HepG2 (cell line): Measurements from ENCODE around the gene CCNJL.

Experiments used
- KDM1A ChIP-seq: IDR thresholded peaks from 2 replicates; pipeline ENCODE4 v1.6.1; 2016; ENCODE audit warnings: missing compliant biosample characterization
- MAFG ChIP-seq: sonication (generic); formaldehyde crosslinking; IDR thresholded peaks from 2 replicates; pipeline ENCODE4 v1.5.1; 2020; ENCODE audit warnings: mild to moderate bottlenecking, missing genetic modification reagents
- NR3C1 ChIP-seq: sonication (generic); formaldehyde crosslinking; IDR thresholded peaks from 2 replicates; pipeline ENCODE4 v1.4.0; 2020; ENCODE audit warnings: missing genetic modification reagents
- POLR2A ChIP-seq, 2 experiments: IDR thresholded peaks; 2 replicates each; pipeline ENCODE4 v1.6.1; 2011; ENCODE audit warnings: low read depth in 2 of 2, low read length in 2 of 2, mild to moderate bottlenecking in 1 of 2, moderate library complexity in 1 of 2; ENCODE audit not compliant: insufficient read depth in 1 of 2
- ZNF264 ChIP-seq: sonication (generic); formaldehyde crosslinking; IDR thresholded peaks from 2 replicates; pipeline ENCODE4 v1.4.0; 2020; ENCODE audit warnings: missing genetic modification reagents

DNA sequence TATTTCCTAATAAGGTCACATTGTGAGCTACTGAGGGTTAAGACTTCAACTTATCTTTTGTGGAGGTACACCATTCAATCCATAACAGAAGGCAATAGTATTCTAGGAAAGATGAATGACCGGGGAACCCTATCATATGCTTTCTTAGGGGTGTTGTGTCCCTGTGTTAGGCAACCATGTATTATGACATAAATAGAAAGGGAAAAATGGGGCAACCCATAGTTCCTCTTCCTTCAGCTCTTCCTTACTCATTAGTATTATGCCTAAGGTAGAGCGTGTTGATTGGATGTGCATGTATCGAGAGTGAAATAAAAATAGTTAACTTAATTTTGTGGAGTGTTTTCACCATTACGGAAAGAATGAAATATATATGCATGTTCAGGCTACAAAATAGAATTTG lies 6.0 kb upstream of the CCNJL start:
- no peak for TF ChIP-seq NR3C1 (CRISPR knock-in tag)
- no peak for TF ChIP-seq KDM1A (CRISPR knock-in tag)
- no peak for TF ChIP-seq POLR2A (IDR thresholded peaks at IDR 0.05; ENCODE audit: insufficient read depth in 1 of 2, low read depth in 2 of 2, low read length in 2 of 2)
- no peak for TF ChIP-seq MAFG (CRISPR knock-in tag)
- TF ChIP-seq ZNF264 (CRISPR knock-in tag), result no peak
